GM12801 (cell line): ENCODE results near the gene RAB27A.

Source experiments
- CTCF ChIP-seq: IDR thresholded peaks from one replicate; pipeline ENCODE4 v1.5.1; 2011; ENCODE audit warnings: control low read depth; ENCODE audit not compliant: insufficient read length; ENCODE audit errors: extremely low read depth

RAB27A gene

GRCh38 chr15:55179141-55179540 lies 110.5 kb downstream of the RAB27A start:
- no peak for TF ChIP-seq CTCF

- no peak for TF ChIP-seq CTCF
These were observed 119.3 kb downstream of the RAB27A start for GRCh38 chr15:55170361-55170760.

GRCh38 chr15:55168350-55168974 lies 121.2 kb downstream of the RAB27A start:
- TF ChIP-seq CTCF = no peak

- TF ChIP-seq CTCF = no peak
These were observed 125.3 kb downstream of the RAB27A start for GRCh38 chr15:55164284-55164683.
